Suprapubic skin (tissue), 4 donors: ENCODE measurements around the gene DDX1.

Source experiments
- CTCF ChIP-seq, 2 donors: fragments of 200-600 bp in 1 of 2; fragments of 450-650 bp in 1 of 2; sonication (generic) in 1 of 2; IDR thresholded peaks; one replicate each; pipeline ENCODE4 v1.5.1; 2016 to 2019; ENCODE audit warnings: antibody characterized with exemption in 2 of 2, mild to moderate bottlenecking in 1 of 2, moderate library complexity in 1 of 2
- EP300 ChIP-seq: sonication (generic); formaldehyde crosslinking; IDR thresholded peaks from one replicate; pipeline ENCODE4 v1.6.1; 2017; ENCODE audit warnings: antibody characterized with exemption
- POLR2A ChIP-seq, 2 donors: fragments of 450-650 bp; IDR thresholded peaks; one replicate each; pipeline ENCODE4 v1.6.1; 2017; ENCODE audit warnings: antibody characterized with exemption in 2 of 2, mild to moderate bottlenecking in 2 of 2, moderate library complexity in 2 of 2
- POLR2AphosphoS5 ChIP-seq, 3 donors: sonication (generic); formaldehyde crosslinking; IDR thresholded peaks; one replicate each; pipeline ENCODE4 v1.6.1; 2017; ENCODE audit warnings: antibody characterized with exemption in 3 of 3

GRCh38 chr2:15667809-15668556, 76.3 kb downstream of the DDX1 start:
- no peak for TF ChIP-seq CTCF (IDR thresholded peaks at IDR 0.05)
- no peak for TF ChIP-seq POLR2AphosphoS5 (IDR thresholded peaks at IDR 0.05)
- TF ChIP-seq POLR2A (IDR thresholded peaks at IDR 0.05), result no peak
- no peak for TF ChIP-seq EP300
